ENCODE data around the gene IKZF1.

- no peak for TF ChIP-seq POLR2AphosphoS5 (IDR thresholded peaks at IDR 0.05; ENCODE audit: borderline replicate concordance, low read depth, low read length)
- TF ChIP-seq EZH2 (IDR thresholded peaks at IDR 0.05): peak; percentile 73
Measured at GRCh38 chr7:50304911-50305582, 531 bp downstream of the IKZF1 start.
